ENCODE data around the gene STC2.
"Not testable (repeated sequence)": the region's sequence is repeated elsewhere in the genome, so short reads cannot be mapped to it uniquely, and the experiment has no call there.

STC2 gene

DNA sequence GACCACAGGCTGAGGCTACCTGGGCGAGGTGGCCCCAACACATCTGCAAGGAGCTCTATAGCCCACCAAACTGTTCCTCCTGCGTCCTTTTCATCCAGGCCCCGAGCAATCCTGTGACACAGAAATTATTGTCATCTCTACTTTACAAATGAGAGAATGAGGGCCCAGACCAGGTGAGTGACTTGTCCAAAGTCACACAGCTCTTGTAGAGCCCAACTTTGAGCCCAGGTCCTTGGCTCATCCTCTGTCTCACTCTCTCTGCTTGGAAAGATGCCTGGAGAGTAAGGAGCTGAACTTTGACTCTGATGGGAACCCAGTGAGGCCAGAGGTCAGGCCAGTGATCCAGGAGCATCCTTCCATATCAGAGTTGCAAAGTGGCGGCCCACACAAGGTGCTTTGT is 39.6 kb downstream of the STC2 start:
- H3K27me3 ChIP-seq (ENCODE audit: control insufficient read depth, insufficient read depth, low read length): no peaks in the 10 kb centered on the region
- TF ChIP-seq, protein P1, sequence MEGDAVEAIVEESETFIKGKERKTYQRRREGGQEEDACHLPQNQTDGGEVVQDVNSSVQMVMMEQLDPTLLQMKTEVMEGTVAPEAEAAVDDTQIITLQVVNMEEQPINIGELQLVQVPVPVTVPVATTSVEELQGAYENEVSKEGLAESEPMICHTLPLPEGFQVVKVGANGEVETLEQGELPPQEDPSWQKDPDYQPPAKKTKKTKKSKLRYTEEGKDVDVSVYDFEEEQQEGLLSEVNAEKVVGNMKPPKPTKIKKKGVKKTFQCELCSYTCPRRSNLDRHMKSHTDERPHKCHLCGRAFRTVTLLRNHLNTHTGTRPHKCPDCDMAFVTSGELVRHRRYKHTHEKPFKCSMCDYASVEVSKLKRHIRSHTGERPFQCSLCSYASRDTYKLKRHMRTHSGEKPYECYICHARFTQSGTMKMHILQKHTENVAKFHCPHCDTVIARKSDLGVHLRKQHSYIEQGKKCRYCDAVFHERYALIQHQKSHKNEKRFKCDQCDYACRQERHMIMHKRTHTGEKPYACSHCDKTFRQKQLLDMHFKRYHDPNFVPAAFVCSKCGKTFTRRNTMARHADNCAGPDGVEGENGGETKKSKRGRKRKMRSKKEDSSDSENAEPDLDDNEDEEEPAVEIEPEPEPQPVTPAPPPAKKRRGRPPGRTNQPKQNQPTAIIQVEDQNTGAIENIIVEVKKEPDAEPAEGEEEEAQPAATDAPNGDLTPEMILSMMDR (IDR thresholded peaks at IDR 0.05): no peak
- H2AFZ ChIP-seq: no peak overlapping the region
- no peak overlapping the region for H3K4me3 ChIP-seq (ENCODE audit: low read depth, low read length)
- no peak overlapping the region for H3K27ac ChIP-seq
- H3K9ac ChIP-seq: no peak overlapping the region
- H3K79me2 ChIP-seq: no peaks in the 10 kb centered on the region
- H3K4me1 ChIP-seq: no peaks in the 10 kb centered on the region
- no peaks in the 10 kb centered on the region for H3K36me3 ChIP-seq (ENCODE audit: control insufficient read depth, insufficient read depth, low read length)
- no peak overlapping the region for H3K4me2 ChIP-seq (ENCODE audit: low read length)
- no peaks in the 10 kb centered on the region for H3K9me3 ChIP-seq (ENCODE audit: control insufficient read depth, low read length)

DNA sequence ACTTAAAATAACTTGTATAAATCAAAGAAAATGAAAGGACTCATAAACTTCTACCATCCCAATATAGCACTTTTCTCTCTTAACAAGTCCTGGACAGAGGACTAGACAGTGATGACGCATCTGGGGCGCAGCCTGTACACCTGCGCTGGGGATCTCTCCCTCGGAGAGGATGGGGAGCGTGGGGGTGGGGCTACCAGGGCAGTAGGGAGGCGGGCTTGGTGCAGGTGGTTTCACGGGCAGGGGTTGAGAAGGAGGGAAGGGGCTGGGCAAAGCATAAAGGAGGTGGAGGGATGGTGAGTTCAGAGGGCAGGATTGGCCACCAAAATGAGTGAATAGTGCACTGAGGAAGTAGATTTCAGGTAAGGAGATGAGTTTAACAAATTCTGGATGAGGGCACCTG is 41.1 kb downstream of the STC2 start:
- TF ChIP-seq, protein P1 (IDR thresholded peaks at IDR 0.05): no peak
- no peaks in the 10 kb centered on the region for H3K4me1 ChIP-seq
- H3K79me2 ChIP-seq: no peaks in the 10 kb centered on the region
- H3K27me3 ChIP-seq (ENCODE audit: control insufficient read depth, insufficient read depth, low read length): no peaks in the 10 kb centered on the region
- no peaks in the 10 kb centered on the region for H3K36me3 ChIP-seq (ENCODE audit: control insufficient read depth, insufficient read depth, low read length)
- no peak overlapping the region for H3K4me2 ChIP-seq (ENCODE audit: low read length)
- no peak overlapping the region for H2AFZ ChIP-seq
- H3K9me3 ChIP-seq (ENCODE audit: control insufficient read depth, low read length): no peaks in the 10 kb centered on the region
- no peak overlapping the region for H3K27ac ChIP-seq
- no peak overlapping the region for H3K4me3 ChIP-seq (ENCODE audit: low read depth, low read length)
- H3K9ac ChIP-seq: no peak overlapping the region

DNA sequence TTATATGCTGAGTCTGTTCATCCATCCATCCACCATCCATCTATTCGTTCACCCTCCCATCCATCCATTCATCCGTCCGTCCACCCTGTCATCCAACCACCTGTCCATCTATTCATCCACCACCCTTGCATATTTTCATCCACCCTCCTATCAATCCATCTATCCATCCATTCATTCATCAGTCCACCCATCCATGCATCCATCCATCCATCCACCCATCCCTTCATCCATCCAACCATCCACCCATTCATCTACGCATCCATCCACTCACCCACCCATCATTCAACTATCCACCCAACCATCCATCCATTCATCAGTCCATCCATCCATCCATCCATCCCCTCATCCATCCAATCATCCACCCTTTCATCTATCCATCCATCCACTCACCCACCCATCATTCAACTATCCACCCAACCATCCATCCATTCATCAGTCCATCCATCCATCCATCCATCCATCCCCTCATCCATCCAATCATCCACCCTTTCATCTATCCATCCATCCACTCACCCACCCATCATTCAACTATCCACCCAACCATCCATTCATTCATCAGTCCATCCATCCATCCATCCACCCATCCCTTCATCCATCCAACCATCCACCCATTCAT is 43.8 kb downstream of the STC2 start:
- not testable (repeated sequence) for H3K4me1 ChIP-seq; H3K27me3 ChIP-seq (ENCODE audit: control insufficient read depth, insufficient read depth, low read length); H3K36me3 ChIP-seq (ENCODE audit: control insufficient read depth, insufficient read depth, low read length); H2AFZ ChIP-seq; H3K4me2 ChIP-seq (ENCODE audit: low read length); H3K27ac ChIP-seq; H3K9me3 ChIP-seq (ENCODE audit: control insufficient read depth, low read length); H3K79me2 ChIP-seq; H3K4me3 ChIP-seq (ENCODE audit: low read depth, low read length); H3K9ac ChIP-seq

DNA sequence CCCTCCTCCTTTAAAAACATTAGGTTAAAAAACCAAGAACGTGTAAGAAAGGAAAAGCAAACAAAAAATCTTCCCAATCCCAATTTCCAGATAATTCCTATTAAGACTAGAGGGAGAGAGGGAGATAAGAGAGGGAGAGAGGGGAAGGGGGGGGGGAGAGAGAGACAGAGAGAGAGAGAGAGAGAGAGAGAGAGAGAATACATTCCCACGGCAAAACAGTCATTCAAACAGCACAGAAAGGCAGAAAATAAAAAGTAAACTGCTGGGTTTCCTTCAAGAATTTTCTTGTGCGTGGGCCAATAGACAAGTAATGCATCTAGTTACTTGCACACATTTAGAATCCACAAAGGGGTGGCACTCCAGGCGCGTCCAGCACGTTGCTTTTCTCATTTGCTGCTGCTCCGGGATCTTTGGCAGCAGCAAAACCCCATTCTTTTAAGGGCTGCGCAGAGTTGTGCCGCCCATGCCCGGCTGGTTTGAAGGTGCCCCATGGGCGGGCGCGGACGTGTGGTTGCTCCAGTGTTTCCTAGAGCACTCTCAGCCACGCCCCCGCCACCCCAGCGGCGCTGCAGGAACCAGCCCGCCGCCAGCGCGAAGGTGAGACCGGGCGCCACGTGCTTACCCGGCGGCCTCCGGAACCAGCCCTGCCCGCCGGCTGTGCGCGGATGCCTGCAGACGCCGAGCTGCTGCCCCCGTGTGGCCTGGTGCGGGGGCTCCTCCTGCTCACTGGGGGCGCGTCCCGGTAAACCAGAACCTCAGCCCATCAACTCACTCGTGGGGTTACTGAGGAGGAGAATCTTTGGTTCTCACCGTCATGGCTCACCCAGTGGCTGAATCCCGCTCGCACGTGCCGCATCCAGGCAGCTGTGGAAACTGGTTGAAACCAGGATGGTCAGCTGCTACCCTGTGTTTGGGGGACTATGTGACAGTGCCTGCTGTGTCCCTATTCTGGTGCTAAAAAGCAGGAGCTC is 44.6 kb downstream of the STC2 start:
- no peaks in the 10 kb centered on the region for H3K36me3 ChIP-seq (ENCODE audit: control insufficient read depth, insufficient read depth, low read length)

DNA sequence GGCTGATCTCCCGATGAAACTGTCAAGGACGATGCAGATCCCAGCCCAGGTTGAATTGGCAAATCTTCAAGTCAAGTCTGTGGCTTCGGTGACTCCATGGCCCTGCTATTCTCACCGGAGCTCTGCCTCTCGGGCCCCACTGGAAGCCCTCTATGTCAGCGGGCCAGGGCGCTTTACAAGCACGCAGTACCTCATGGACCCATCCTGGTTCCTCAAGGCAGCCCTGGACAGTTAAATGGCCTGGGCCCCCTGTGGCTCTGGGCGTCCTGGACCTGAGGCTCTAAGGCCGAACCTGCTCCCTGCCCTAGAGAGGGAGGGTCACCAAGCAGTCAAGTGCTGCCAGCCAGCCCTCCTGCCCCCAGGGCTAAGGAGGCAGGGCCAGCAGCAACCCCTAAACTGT is 45.3 kb downstream of the STC2 start:
- H2AFZ ChIP-seq: no peak overlapping the region
- H3K27ac ChIP-seq: no peak overlapping the region
- H3K4me1 ChIP-seq: no peaks in the 10 kb centered on the region
- no peaks in the 10 kb centered on the region for H3K9me3 ChIP-seq (ENCODE audit: control insufficient read depth, low read length)
- no peak overlapping the region for H3K4me2 ChIP-seq (ENCODE audit: low read length)
- H3K27me3 ChIP-seq (ENCODE audit: control insufficient read depth, insufficient read depth, low read length): no peaks in the 10 kb centered on the region
- no peak overlapping the region for H3K9ac ChIP-seq
- H3K4me3 ChIP-seq (ENCODE audit: low read depth, low read length): no peak overlapping the region
- H3K36me3 ChIP-seq (ENCODE audit: control insufficient read depth, insufficient read depth, low read length): no peaks in the 10 kb centered on the region
- H3K79me2 ChIP-seq: no peaks in the 10 kb centered on the region
- TF ChIP-seq, protein P1 (IDR thresholded peaks at IDR 0.05): no peak

More for the DNA sequence above, 44.6 kb downstream of the STC2 start:
- Histone ChIP-seq H3K79me2 (no peaks in the 10 kb centered on the region), H2AFZ (peak overlapping the region; percentile 57), H3K9ac (no peak overlapping the region), H3K4me3 (ENCODE audit: low read depth, low read length) (no peak overlapping the region), H3K4me1 (no peaks in the 10 kb centered on the region), H3K9me3 (ENCODE audit: control insufficient read depth, low read length) (no peaks in the 10 kb centered on the region), H3K27ac (no peak overlapping the region), H3K4me2 (ENCODE audit: low read length) (peak overlapping the region; percentile 66), H3K27me3 (ENCODE audit: control insufficient read depth, insufficient read depth, low read length) (no peaks in the 10 kb centered on the region)
- TF ChIP-seq, protein P1 (IDR thresholded peaks at IDR 0.05): peak; percentile 72

All from parathyroid adenoma (tissue), 2 donors.